ENCODE measurements around the gene NPTX1. TPM values are rescaled to one million over a fixed set of nuclear protein-coding genes. Genes with fewer than 3 reads are reported as not detected.

Gene NPTX1, protein sequence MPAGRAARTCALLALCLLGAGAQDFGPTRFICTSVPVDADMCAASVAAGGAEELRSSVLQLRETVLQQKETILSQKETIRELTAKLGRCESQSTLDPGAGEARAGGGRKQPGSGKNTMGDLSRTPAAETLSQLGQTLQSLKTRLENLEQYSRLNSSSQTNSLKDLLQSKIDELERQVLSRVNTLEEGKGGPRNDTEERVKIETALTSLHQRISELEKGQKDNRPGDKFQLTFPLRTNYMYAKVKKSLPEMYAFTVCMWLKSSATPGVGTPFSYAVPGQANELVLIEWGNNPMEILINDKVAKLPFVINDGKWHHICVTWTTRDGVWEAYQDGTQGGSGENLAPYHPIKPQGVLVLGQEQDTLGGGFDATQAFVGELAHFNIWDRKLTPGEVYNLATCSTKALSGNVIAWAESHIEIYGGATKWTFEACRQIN
- total RNA-seq (2022; extraction: Qiagen RNA extraction; ENCODE audit: low read depth): 89.4 to 202 TPM (median 153 TPM) in 5 replicates

DNA sequence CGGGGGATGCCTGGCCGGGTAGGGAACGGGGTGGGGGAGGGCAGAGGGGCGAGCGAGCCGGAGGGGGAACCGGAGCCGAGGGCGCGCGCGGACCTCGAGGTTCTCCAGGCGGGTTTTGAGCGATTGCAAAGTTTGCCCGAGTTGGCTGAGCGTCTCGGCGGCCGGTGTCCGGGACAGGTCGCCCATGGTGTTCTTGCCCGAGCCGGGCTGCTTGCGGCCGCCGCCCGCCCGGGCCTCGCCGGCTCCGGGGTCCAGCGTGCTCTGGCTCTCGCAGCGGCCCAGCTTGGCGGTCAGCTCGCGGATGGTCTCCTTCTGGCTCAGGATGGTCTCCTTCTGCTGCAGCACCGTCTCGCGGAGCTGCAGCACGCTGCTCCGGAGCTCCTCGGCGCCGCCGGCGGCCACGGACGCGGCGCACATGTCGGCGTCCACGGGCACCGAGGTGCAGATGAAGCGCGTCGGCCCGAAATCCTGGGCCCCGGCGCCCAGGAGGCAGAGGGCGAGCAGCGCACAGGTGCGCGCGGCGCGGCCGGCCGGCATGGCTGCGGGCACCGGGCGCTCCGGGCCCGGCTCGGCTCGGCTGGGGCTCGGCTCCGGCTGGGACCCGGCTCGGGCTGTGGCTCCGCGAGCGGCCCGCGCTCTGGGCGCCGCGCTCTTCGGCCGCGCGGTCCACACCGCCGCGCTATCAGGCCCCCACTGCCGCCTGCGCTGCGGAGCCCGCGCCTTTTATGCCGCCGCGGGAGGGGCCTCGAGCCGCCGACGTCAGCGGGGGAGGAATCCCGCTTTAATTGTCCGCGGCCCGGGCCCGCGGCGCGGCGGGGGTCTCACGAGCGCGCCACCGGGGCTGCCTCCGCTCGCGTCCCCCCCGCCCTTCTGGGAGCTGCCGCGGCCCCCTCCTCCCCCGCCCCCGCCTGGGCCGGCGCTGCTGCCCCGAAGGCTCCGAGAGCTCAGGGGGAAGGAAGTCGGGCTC is at the start of gene NPTX1:
NPTX1 (minus strand) TSS at position 698 of the 967 bp plus-strand sequence; CDS start at position 537, 161 bp downstream.

Other genes starting within 250 kb of the NPTX1 start
- gene RNF213, start 215.8 kb downstream of the NPTX1 start, total RNA-seq (2022; extraction: Qiagen RNA extraction; ENCODE audit: low read depth): 51.9 to 69.9 TPM (median 67.4 TPM) in 5 replicates
- gene ENDOV, start 61.4 kb downstream of the NPTX1 start, total RNA-seq (2022; extraction: Qiagen RNA extraction; ENCODE audit: low read depth): 34.4 to 52.9 TPM (median 49.5 TPM) in 5 replicates
- 18.3 to 35.8 TPM (median 32.7 TPM) in 5 replicates for gene RPTOR, start 68.2 kb upstream of the NPTX1 start, total RNA-seq (2022; extraction: Qiagen RNA extraction; ENCODE audit: low read depth)